Thyroid gland (tissue), 4 donors: Measurements from ENCODE around the gene ABL2. TPM values are rescaled to one million over a fixed set of nuclear protein-coding genes. Genes with fewer than 3 reads are reported as not detected.
"Not testable (repeated sequence)": the region's sequence is repeated elsewhere in the genome, so short reads cannot be mapped to it uniquely, and the experiment has no call there.

Experiments
- DNase-seq, 2 donors: peaks; one replicate each; pipeline ENCODE4 v3.0.0-alpha.2; 2019
- H3K27ac ChIP-seq, 3 donors: fragments of 200-600 bp; sonication (generic); 1 replicate in 2 of 3; 2 replicates in 1 of 3; pipeline ENCODE4 v1.5.1; 2016 to 2019; ENCODE audit warnings: mild to moderate bottlenecking in 1 of 3, moderate library complexity in 1 of 3
- H3K27me3 ChIP-seq: fragments of 200-600 bp; sonication (generic); one replicate; pipeline ENCODE4 v1.5.1; 2019
- H3K36me3 ChIP-seq, 2 donors: fragments of 200-600 bp; sonication (generic); one replicate each; pipeline ENCODE4 v1.5.1; 2016 to 2019
- H3K4me1 ChIP-seq, 2 donors: fragments of 200-600 bp; sonication (generic); one replicate each; pipeline ENCODE4 v1.5.1; 2017 to 2019
- H3K4me3 ChIP-seq, 3 donors: fragments of 200-600 bp; sonication (generic); replicated peaks in 1 of 3; 1 replicate in 2 of 3; 2 replicates in 1 of 3; pipeline ENCODE4 v1.5.1; 2016; ENCODE audit warnings: mild to moderate bottlenecking in 1 of 3
- H3K9me3 ChIP-seq: fragments of 200-600 bp; sonication (generic); one replicate; pipeline ENCODE4 v1.5.1; 2017
- POLR2A ChIP-seq, 2 donors: fragments of 450-650 bp; IDR thresholded peaks; one replicate each; pipeline ENCODE4 v1.6.1; 2017; ENCODE audit warnings: antibody characterized with exemption in 2 of 2, mild to moderate bottlenecking in 2 of 2, moderate library complexity in 1 of 2
- WGBS, 2 donors: methylation state at CpG; one replicate each; pipeline ENCODE4 v1.1.5; 2017; 5-methylcytosine and 5-hydroxymethylcytosine counted together
- intact Hi-C: fragments of 100-400 bp; cut with DNase I; formaldehyde crosslinking; loops from one replicate; pipeline ENCODE4 v1.15.1; 2023
- total RNA-seq, 4 donors: library from RNA; depleted of rRNA; stranded (reverse); fragments of >200 nt; gene quantifications; one replicate each; pipeline ENCODE4 v1.2.3, GENCODE V29; 2016
- TF ChIP-seq, protein P1 (sequence below), 6 experiments: fragments of 200-600 bp in 3 of 6; fragments of 450-650 bp in 3 of 6; sonication (generic) in 3 of 6; IDR thresholded peaks; one replicate each; pipeline ENCODE4 v1.5.1; 2016 to 2019; ENCODE audit warnings: antibody characterized with exemption in 6 of 6, mild to moderate bottlenecking in 2 of 6, inconsistent platforms in 1 of 6, moderate library complexity in 1 of 6

Gene ABL2
- 10 to 100 TPM; 11.8 to 21.2 (median 18.9) TPM for total RNA-seq

- peak in 1 of 2 donors; percentile 45 for TF ChIP-seq POLR2A (IDR thresholded peaks at IDR 0.05)
- TF ChIP-seq, protein P1, sequence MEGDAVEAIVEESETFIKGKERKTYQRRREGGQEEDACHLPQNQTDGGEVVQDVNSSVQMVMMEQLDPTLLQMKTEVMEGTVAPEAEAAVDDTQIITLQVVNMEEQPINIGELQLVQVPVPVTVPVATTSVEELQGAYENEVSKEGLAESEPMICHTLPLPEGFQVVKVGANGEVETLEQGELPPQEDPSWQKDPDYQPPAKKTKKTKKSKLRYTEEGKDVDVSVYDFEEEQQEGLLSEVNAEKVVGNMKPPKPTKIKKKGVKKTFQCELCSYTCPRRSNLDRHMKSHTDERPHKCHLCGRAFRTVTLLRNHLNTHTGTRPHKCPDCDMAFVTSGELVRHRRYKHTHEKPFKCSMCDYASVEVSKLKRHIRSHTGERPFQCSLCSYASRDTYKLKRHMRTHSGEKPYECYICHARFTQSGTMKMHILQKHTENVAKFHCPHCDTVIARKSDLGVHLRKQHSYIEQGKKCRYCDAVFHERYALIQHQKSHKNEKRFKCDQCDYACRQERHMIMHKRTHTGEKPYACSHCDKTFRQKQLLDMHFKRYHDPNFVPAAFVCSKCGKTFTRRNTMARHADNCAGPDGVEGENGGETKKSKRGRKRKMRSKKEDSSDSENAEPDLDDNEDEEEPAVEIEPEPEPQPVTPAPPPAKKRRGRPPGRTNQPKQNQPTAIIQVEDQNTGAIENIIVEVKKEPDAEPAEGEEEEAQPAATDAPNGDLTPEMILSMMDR (IDR thresholded peaks at IDR 0.05): no peak
- no peaks in the 10 kb centered on the region for H3K4me1 ChIP-seq
- 0% methylated on average over 18 to 26 of the region's 94 CpGs for WGBS, 2 donors
- H3K27me3 ChIP-seq: no peaks in the 10 kb centered on the region
- peak within 1 kb of the TSS; percentile 70 to 89 (median 86) for H3K27ac ChIP-seq
- peak within 1 kb of the TSS; percentile 85 to 97 (median 97) for H3K4me3 ChIP-seq
- no peaks in the 10 kb centered on the region for H3K9me3 ChIP-seq
- peak; percentile 51 to 64 for DNase-seq
- intact Hi-C loops: no loop called here
- no peaks in the 10 kb centered on the region for H3K36me3 ChIP-seq
These were observed at the start of gene ABL2 for GRCh38 chr1:179229214-179230140. Gene ABL2, minus strand, starts transcription at chr1:179229677. Its CDS starts 280 bp downstream, at chr1:179229397.

GRCh38 chr1:179278920-179279319 is 49.4 kb upstream of the ABL2 start:
- WGBS, 2 donors: 92 to 93% methylated on average over 5 of the region's 5 CpGs
- Histone ChIP-seq H3K36me3 (no peaks in the 10 kb centered on the region), H3K4me1 (no peaks in the 10 kb centered on the region), H3K27ac (no peak overlapping the region), H3K27me3 (no peaks in the 10 kb centered on the region), H3K4me3 (no peak overlapping the region), H3K9me3 (no peaks in the 10 kb centered on the region)
- DNase-seq: no peak
- TF ChIP-seq, protein P1 (IDR thresholded peaks at IDR 0.05): no peak
- no peak for TF ChIP-seq POLR2A (IDR thresholded peaks at IDR 0.05)
- intact Hi-C loops: no loop called here

GRCh38 chr1:179274424-179274823 is 44.9 kb upstream of the ABL2 start:
- H3K4me3 ChIP-seq, H3K4me1 ChIP-seq, intact Hi-C loops, H3K27ac ChIP-seq, DNase-seq, H3K36me3 ChIP-seq, H3K27me3 ChIP-seq, H3K9me3 ChIP-seq: not testable (repeated sequence)
- WGBS, 2 donors: 89 to 90% methylated on average over 5 of the region's 5 CpGs

GRCh38 chr1:179269071-179269470 is 39.6 kb upstream of the ABL2 start:
- Histone ChIP-seq H3K27me3 (no peaks in the 10 kb centered on the region), H3K36me3 (no peaks in the 10 kb centered on the region), H3K9me3 (no peaks in the 10 kb centered on the region), H3K4me1 (no peaks in the 10 kb centered on the region), H3K27ac (no peak overlapping the region), H3K4me3 (no peak overlapping the region)
- intact Hi-C loops: no loop called here
- no peak for DNase-seq
- TF ChIP-seq POLR2A (IDR thresholded peaks at IDR 0.05): no peak
- TF ChIP-seq, protein P1 (IDR thresholded peaks at IDR 0.05): no peak

DNA sequence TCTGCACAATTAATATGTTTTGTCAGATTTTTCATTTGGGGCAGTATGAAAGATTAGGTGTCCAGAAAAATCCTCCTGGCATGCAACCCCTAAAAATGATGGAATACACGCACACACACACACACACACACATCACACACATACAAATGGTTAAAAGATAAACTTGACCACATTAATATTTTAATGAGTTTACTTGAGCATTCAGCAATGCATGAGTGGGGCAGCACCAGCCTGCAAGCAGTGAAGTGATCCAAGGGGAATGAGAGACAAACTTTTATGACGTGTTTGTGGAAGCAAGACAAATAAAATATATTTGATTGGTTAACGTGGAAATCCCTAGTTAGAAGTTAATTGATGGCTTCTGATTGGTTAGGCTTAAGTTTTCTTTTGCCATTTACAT is 35.0 kb upstream of the ABL2 start:
- no peaks in the 10 kb centered on the region for H3K4me1 ChIP-seq
- no peaks in the 10 kb centered on the region for H3K27me3 ChIP-seq
- no peak overlapping the region for H3K27ac ChIP-seq
- 69 to 84% methylated on average over 3 of the region's 3 CpGs for WGBS, 2 donors
- H3K4me3 ChIP-seq: no peak overlapping the region
- TF ChIP-seq, protein P1 (IDR thresholded peaks at IDR 0.05): no peak
- TF ChIP-seq POLR2A (IDR thresholded peaks at IDR 0.05): no peak
- intact Hi-C loops: no loop called here
- H3K36me3 ChIP-seq: no peaks in the 10 kb centered on the region
- no peak for DNase-seq
- H3K9me3 ChIP-seq: no peaks in the 10 kb centered on the region
